Measurements from ENCODE around the gene FAHD2B.
"Not testable (repeated sequence)": the region's sequence is repeated elsewhere in the genome, so short reads cannot be mapped to it uniquely, and the experiment has no call there.

FAHD2B gene

GRCh38 chr2:97094772-97095611 is at the start of gene FAHD2B:
TSS of gene FAHD2B (minus strand) at chr2:97094882. CDS start at chr2:97091706, 3,176 bp downstream.
- DNase-seq: peak; percentile 44

- not testable (repeated sequence) for DNase-seq
These were observed 49.3 kb upstream of the FAHD2B start for GRCh38 chr2:97144016-97144415.

GRCh38 chr2:97129090-97129489 is 34.4 kb upstream of the FAHD2B start:
- DNase-seq: not testable (repeated sequence)

GRCh38 chr2:97113882-97114255 is 19.2 kb upstream of the FAHD2B start:
- not testable (repeated sequence) for DNase-seq

GRCh38 chr2:97113050-97113881 is 18.6 kb upstream of the FAHD2B start, which contains the start of gene ANKRD36:
TSS of gene ANKRD36 (plus strand) at chr2:97113153. CDS start at chr2:97113740, 587 bp downstream.
- DNase-seq: not testable (repeated sequence)

GRCh38 chr2:97112320-97113049 is 17.8 kb upstream of the FAHD2B start:
- not testable (repeated sequence) for DNase-seq

- not testable (repeated sequence) for DNase-seq
These were observed 16.6 kb upstream of the FAHD2B start for GRCh38 chr2:97111246-97111645.

- DNase-seq: not testable (repeated sequence)
These were observed 12.2 kb upstream of the FAHD2B start for GRCh38 chr2:97106878-97107277.

- not testable (repeated sequence) for DNase-seq
These were observed 4.2 kb upstream of the FAHD2B start for GRCh38 chr2:97098786-97099372.

GRCh38 chr2:97095661-97096060 is 979 bp upstream of the FAHD2B start:
- DNase-seq: no peak

- not testable (repeated sequence) for DNase-seq
These were observed 505 bp downstream of the FAHD2B start for GRCh38 chr2:97093983-97094771.

GRCh38 chr2:97092946-97093345 is 1.7 kb downstream of the FAHD2B start:
- not testable (repeated sequence) for DNase-seq

GRCh38 chr2:97088706-97089105 is 6.0 kb downstream of the FAHD2B start:
- not testable (repeated sequence) for DNase-seq

- DNase-seq: not testable (repeated sequence)
These were observed 9.6 kb downstream of the FAHD2B start for GRCh38 chr2:97085093-97085492.

GRCh38 chr2:97083516-97083915 is 11.2 kb downstream of the FAHD2B start:
- not testable (repeated sequence) for DNase-seq

GRCh38 chr2:97082206-97082605 is 12.5 kb downstream of the FAHD2B start:
- DNase-seq: not testable (repeated sequence)

- not testable (repeated sequence) for DNase-seq
These were observed 13.8 kb downstream of the FAHD2B start for GRCh38 chr2:97080855-97081254.

GRCh38 chr2:97077213-97077612 is 17.5 kb downstream of the FAHD2B start:
- DNase-seq: not testable (repeated sequence)

- not testable (repeated sequence) for DNase-seq
These were observed 23.8 kb downstream of the FAHD2B start for GRCh38 chr2:97070915-97071314.

- not testable (repeated sequence) for DNase-seq
These were observed 26.0 kb downstream of the FAHD2B start for GRCh38 chr2:97068722-97069121.

- no peak for DNase-seq
These were observed 26.6 kb downstream of the FAHD2B start for GRCh38 chr2:97068074-97068473.
